ENCODE data around the gene CST11. TPM values are rescaled to one million over a fixed set of nuclear protein-coding genes. Genes with fewer than 3 reads are reported as not detected.

The CST11 gene, protein sequence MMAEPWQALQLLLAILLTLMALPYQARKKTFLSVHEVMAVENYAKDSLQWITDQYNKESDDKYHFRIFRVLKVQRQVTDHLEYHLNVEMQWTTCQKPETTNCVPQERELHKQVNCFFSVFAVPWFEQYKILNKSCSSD
- total RNA-seq (not detected), polyA plus RNA-seq (not detected)

DNA sequence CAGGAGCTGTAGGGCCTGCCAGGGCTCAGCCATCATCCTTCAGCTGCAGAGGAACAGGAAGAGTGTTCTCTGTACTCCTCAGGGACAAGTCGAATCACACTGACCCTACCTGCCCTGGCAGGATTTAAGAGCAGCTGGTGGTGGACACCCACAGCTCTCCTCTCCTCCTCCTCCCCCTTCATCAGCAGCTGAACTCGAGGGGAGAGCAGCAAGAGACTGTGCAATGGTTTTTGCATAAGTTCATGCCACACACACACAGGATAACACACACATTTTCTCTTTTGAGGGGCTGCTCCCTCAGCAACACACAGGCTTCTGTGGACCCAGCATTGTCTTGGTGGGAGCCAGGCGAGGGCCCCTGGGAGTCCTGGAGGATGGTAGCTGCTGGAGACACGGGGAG, at the start of gene CST11:
Gene CST11, minus strand, starts transcription at position 101 of the 400 bp plus-strand sequence. Its CDS starts 65 bp downstream, at position 36.
- TF ChIP-seq, protein P1, sequence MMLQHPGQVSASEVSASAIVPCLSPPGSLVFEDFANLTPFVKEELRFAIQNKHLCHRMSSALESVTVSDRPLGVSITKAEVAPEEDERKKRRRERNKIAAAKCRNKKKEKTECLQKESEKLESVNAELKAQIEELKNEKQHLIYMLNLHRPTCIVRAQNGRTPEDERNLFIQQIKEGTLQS (IDR thresholded peaks at IDR 0.05), result no peak
- TF ChIP-seq HNF4A (conservative IDR thresholded peaks at IDR 0.05), result no peak
- TF ChIP-seq FOXA2 (IDR thresholded peaks at IDR 0.05), result no peak
- TF ChIP-seq GABPA (IDR thresholded peaks at IDR 0.05 in 1 of 2, conservative IDR thresholded peaks at IDR 0.05 in 1 of 2), result no peak
- no peak for TF ChIP-seq RXRA (IDR thresholded peaks at IDR 0.05)
- TF ChIP-seq EGR1 (IDR thresholded peaks at IDR 0.05; ENCODE audit: low read depth in 2 of 2), result no peak
- no peak for TF ChIP-seq FOXA1 (IDR thresholded peaks at IDR 0.05)
- TF ChIP-seq NR2F2 (IDR thresholded peaks at IDR 0.05), result no peak
- no peak for TF ChIP-seq HNF4G (IDR thresholded peaks at IDR 0.05)
- no peak for TF ChIP-seq JUND (IDR thresholded peaks at IDR 0.05)
- TF ChIP-seq, protein P2, sequence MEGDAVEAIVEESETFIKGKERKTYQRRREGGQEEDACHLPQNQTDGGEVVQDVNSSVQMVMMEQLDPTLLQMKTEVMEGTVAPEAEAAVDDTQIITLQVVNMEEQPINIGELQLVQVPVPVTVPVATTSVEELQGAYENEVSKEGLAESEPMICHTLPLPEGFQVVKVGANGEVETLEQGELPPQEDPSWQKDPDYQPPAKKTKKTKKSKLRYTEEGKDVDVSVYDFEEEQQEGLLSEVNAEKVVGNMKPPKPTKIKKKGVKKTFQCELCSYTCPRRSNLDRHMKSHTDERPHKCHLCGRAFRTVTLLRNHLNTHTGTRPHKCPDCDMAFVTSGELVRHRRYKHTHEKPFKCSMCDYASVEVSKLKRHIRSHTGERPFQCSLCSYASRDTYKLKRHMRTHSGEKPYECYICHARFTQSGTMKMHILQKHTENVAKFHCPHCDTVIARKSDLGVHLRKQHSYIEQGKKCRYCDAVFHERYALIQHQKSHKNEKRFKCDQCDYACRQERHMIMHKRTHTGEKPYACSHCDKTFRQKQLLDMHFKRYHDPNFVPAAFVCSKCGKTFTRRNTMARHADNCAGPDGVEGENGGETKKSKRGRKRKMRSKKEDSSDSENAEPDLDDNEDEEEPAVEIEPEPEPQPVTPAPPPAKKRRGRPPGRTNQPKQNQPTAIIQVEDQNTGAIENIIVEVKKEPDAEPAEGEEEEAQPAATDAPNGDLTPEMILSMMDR (IDR thresholded peaks at IDR 0.05; ENCODE audit: low read depth, low read length, missing input control), result no peak
- TF ChIP-seq SP1 (IDR thresholded peaks at IDR 0.05), result no peak
- no peak for TF ChIP-seq YY1 (IDR thresholded peaks at IDR 0.05)
- no peak for TF ChIP-seq TAF1 (conservative IDR thresholded peaks at IDR 0.05)
- TF ChIP-seq RAD21 (IDR thresholded peaks at IDR 0.05), result no peak
- TF ChIP-seq, protein P3, sequence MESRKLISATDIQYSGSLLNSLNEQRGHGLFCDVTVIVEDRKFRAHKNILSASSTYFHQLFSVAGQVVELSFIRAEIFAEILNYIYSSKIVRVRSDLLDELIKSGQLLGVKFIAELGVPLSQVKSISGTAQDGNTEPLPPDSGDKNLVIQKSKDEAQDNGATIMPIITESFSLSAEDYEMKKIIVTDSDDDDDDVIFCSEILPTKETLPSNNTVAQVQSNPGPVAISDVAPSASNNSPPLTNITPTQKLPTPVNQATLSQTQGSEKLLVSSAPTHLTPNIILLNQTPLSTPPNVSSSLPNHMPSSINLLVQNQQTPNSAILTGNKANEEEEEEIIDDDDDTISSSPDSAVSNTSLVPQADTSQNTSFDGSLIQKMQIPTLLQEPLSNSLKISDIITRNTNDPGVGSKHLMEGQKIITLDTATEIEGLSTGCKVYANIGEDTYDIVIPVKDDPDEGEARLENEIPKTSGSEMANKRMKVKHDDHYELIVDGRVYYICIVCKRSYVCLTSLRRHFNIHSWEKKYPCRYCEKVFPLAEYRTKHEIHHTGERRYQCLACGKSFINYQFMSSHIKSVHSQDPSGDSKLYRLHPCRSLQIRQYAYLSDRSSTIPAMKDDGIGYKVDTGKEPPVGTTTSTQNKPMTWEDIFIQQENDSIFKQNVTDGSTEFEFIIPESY (IDR thresholded peaks at IDR 0.05), result no peak
- no peaks in the 10 kb centered on the region for H3K9me3 ChIP-seq (ENCODE audit: control insufficient read depth in 4 of 4, low read length in 3 of 4)
- WGBS, result 48% methylated on average over 4 of the region's 4 CpGs

DNA sequence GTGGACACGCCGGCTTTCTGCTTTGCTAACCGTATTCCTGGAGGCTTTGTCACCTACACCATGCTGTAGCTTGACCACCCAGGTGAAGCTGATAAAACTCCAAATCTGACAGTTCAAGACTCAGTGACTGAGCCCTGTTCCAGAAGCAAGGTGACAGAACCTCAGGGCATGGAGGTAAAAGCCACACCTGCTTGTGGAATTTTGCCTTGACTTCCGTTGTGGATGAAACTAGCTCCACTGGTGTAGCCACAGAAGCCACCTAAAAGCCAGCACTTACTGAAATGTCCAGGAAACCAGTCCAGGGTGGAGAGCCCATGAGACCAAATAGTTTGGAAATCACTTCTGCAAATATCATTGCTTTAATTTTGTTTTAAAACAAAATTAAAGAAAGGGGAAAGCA, 49.2 kb upstream of the CST11 start:
- no peak overlapping the region for H3K4me3 ChIP-seq (ENCODE audit: low read depth in 1 of 3, low read length in 3 of 3)
- TF ChIP-seq JUND (IDR thresholded peaks at IDR 0.05) (no peak), EGR1 (IDR thresholded peaks at IDR 0.05; ENCODE audit: low read depth in 2 of 2) (no peak), HNF4A (conservative IDR thresholded peaks at IDR 0.05) (no peak)
- H3K9me3 ChIP-seq (ENCODE audit: control insufficient read depth in 4 of 4, low read length in 3 of 4), result no peaks in the 10 kb centered on the region
- H3K36me3 ChIP-seq (ENCODE audit: control insufficient read depth in 4 of 4, insufficient read depth in 3 of 4, low read depth in 1 of 4, low read length in 3 of 4), result no peaks in the 10 kb centered on the region
- H3K27me3 ChIP-seq (ENCODE audit: control insufficient read depth in 4 of 4, insufficient read depth in 4 of 4, low read length in 3 of 4), result peaks cover 0 to 7% (median under 1%) of the 10 kb centered on the region in 4 donors
- DNase-seq (ENCODE audit: low spot score), result no peak
- H3K27ac ChIP-seq (ENCODE audit: low read depth in 1 of 2, low read length in 2 of 2), result no peak overlapping the region
- WGBS, result 84% methylated on average over 4 of the region's 4 CpGs
- no peaks in the 10 kb centered on the region for H3K4me1 ChIP-seq (ENCODE audit: control insufficient read depth in 4 of 4, insufficient read depth in 4 of 4, low read length in 3 of 4)
- no peak overlapping the region for H3K9ac ChIP-seq (ENCODE audit: low read depth in 1 of 2, low read length in 2 of 2)

More for the DNA sequence above, at the start of gene CST11:
- Histone ChIP-seq H3K4me3 (ENCODE audit: low read depth in 1 of 3, low read length in 3 of 3) (no peak within 1 kb of the TSS), H3K4me1 (ENCODE audit: control insufficient read depth in 4 of 4, insufficient read depth in 4 of 4, low read length in 3 of 4) (no peaks in the 10 kb centered on the region), H3K9ac (ENCODE audit: low read depth in 1 of 2, low read length in 2 of 2) (no peak within 1 kb of the TSS), H3K36me3 (ENCODE audit: control insufficient read depth in 4 of 4, insufficient read depth in 3 of 4, low read depth in 1 of 4, low read length in 3 of 4) (no peaks in the 10 kb centered on the region), H3K27me3 (ENCODE audit: control insufficient read depth in 4 of 4, insufficient read depth in 4 of 4, low read length in 3 of 4) (peaks cover 0 to 3% (median 0%) of the 10 kb centered on the region in 4 donors), H3K27ac (ENCODE audit: low read depth in 1 of 2, low read length in 2 of 2) (no peak within 1 kb of the TSS)
- no peak for DNase-seq (ENCODE audit: low spot score)
